Hepatic stellate cell (primary cell): ENCODE measurements around the gene MAN2B2.
A peak's percentile ranks its signal among the peaks of the same experiment; 100 is the strongest.

Source experiments
- DNase-seq: peaks from one replicate; pipeline ENCODE4 v3.0.0; 2011; ENCODE audit warnings: low spot score

The MAN2B2 gene

DNA sequence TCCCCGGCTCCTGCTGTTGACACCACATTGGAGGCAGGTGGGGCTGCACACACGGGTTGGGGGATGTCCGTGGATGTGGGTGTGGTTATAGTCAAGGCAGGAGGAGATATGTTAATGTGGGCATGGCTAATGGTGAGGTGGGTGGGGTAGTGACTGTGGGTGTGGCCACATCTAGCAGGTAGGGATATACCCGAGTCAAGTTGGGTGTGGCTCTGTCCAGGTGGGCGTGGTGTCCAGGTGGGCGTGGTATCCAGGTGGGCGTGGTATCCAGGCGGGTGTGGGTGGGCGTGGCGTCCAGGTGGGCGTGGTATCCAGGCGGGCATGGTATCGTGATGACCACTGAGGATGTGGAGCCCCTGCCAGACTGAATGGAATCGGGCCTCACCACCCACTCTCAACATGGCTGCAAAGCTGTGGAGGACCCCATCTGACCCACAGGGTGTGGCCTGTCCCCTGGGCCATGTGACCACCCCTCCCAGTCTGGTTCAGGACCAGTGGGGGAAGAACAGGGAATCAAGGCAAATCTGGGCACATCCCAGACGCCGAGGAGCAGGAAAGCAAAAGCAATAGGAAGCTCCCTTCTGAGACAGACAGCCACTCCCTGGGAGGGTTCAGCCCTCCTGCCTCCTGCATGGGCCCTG lies 21.0 kb downstream of the MAN2B2 start:
- no peak for DNase-seq

DNA sequence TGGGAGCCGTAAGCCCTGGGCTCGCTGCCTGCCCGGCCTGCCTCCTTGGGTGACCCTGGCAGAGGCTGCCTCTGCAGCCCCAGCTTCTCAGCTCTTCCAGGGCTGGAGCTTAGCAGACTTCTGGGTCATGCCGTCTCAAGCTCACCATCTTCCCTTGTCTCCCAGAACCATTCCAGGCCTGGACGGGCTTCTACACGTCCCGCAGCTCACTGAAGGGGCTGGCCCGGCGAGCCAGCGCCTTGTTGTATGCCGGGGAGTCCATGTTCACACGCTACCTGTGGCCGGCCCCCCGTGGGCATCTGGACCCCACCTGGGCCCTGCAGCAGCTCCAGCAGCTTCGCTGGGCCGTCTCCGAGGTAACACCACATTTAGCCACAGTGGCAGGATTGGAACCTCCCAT lies 22.0 kb downstream of the MAN2B2 start:
- DNase-seq: no peak

DNA sequence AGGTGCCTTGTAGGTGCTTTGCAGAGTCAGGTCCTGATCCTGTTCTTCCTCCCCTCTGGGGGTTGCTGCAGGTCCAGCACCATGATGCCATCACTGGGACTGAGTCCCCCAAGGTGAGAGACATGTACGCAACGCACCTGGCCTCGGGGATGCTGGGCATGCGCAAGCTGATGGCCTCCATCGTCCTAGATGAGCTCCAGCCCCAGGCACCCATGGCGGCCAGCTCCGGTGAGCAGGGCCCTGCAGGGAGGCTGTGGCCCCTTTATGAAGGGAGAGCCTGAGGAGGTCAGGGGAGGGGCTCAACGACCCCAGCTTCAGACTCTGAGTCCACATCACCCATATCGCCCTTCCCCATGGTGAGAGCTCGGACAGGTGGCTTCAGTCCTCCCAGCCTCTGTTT lies 23.1 kb downstream of the MAN2B2 start:
- no peak for DNase-seq

DNA sequence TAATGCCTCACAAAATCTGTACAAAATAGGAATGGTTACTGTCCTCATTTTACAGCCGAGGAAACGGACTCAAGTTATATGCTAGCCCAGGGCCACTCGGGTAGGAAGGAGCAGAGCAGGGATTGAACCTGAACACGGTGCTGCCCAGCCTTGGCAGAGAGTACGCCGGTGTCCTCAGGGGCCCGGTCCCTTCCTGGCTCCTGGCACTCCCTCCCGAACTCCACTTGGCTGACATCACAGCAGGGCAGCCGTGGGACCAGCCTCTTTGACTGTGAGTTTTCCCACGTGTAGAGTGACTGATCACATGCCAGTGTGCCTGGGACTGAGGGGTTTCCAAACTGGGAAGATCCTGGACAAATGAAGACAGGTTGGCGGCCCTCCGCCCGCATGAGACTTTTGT lies 23.7 kb downstream of the MAN2B2 start:
- DNase-seq: no peak

DNA sequence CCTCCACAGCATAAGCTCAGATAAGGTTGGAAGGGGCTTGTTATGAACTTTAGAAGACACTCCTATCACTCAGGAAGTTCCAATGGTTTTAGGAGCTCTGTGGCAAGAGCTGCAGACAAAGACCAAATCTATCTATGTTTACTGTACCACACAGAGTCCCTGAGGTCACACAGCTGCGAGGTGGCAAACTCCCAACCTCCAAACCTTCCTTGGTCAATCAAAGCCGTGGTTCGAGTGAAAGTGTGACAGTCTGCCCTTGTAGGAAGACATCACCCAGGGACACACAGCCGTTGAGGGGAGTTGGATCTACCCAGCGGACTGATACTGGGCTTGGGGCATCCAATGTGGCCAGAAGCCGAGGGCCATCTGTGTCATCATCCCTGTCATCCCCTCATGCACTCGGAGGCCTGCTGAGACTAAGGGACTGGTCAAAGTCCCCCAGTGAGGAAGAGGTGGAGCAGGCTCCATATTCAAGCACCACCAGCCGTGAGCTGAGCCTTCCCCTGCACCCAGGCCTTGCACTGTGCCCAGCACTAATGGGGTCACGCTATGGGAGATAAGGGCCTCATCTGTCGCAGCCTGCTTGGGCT lies 26.8 kb downstream of the MAN2B2 start:
- DNase-seq: no peak

DNA sequence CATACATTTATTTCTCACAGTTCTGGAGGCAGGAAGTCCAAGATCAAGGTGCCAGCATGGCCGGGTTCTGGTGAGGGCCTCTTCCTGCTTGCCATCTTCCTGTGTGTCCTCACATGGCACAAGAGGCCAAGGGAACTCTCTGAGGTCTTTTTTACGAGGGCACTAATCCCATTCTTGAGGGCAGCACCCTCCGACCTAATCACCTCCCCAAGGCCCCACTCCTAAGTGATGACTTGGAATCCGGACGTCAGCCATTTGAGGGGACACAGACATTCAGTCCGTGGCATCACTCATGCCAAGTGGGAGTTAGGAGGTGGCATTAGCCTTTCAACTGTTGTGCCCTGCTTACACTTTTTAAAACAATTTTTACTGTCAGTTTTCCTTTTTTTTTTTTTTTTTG lies 27.3 kb downstream of the MAN2B2 start:
- DNase-seq: no peak

DNA sequence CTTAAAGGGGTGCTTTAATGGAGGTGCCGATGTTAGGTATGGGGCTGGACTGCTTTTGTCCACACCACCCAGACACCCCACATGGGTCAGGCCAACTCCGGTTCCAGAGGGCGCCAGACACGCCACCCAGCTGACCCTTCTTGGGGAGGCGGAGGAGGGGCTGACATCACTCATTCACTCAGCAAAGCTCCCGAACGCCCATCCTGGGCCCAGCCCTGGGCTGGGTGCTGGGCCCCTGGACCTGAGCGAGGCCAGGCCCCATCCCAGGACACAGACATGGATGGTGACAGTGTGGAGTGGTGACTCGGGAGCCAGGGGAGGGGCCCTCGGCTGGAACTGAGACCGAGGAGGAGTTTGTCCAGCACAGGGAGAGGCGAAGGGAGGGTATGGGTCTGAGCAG lies 28.1 kb downstream of the MAN2B2 start:
- no peak for DNase-seq

DNA sequence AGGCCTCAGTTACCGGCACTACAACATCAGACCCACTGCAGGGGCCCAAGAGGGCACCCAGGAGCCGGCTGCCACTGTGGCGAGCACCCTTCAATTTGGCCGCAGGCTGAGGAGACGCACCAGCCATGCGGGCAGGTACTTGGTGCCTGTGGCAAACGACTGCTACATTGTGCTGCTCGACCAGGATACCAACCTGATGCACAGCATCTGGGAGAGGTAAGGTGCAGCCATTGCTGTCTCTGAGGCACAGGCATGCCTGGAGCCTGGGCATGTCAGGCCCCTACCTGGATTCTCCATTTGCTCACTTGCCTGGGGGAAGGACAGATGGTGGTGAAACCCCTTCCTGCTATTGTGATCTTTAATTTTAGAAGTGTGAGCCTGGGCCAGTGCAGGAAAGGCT lies 30.1 kb downstream of the MAN2B2 start:
- DNase-seq: no peak

DNA sequence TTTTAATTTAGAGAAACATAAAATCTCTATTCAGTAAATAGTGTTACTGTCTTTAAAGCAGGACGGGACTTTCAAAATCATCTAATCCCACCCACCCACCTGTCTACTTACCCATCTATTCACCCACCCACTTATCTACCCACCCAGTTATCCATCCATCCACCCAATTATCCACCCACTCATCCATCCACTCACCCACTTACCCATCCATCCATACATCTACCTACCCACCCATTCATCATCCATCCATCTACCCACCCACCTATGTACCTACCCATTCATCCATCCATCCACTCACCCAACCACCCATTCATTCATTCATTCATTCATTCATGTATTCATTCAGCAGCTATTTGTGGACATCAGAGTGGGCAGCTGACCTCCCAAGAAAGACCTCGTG lies 30.6 kb downstream of the MAN2B2 start:
- no peak for DNase-seq

DNA sequence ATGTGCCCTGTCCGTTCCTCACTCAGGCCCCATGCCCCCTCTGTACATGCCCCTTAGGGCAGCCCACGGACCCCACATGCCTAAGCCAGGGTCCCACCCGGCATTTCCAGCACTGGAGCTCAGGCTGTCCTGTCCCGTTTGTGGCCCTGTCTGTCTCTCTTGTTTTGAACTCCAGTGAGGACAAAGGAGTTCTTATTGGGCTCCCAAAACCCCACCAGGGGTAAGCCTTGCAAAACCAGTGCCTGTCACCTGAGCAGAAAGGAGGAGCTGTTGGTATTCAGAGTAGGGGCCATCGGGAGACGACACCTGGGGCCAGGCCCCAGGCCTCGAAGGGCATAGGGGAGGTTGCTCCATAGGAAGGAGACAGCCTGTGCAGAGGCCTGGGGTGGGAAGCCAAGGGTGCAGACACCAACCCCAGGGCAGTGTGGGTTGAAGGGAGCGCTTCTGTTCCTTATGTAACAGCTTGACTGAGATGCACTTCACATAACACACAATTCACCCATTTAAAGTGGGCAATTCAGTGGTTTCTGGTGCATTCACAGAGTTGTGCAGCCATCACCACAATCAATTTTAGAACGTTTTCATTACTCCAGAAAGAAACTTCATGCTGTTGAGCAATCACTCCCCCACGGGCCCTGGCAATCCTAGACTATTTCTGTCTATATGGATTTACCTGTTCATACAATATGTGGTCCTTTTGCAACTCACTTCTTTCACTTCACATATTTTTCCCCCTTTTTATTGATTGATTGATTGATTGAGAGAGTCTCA lies 31.7 kb downstream of the MAN2B2 start:
- DNase-seq: no peak

DNA sequence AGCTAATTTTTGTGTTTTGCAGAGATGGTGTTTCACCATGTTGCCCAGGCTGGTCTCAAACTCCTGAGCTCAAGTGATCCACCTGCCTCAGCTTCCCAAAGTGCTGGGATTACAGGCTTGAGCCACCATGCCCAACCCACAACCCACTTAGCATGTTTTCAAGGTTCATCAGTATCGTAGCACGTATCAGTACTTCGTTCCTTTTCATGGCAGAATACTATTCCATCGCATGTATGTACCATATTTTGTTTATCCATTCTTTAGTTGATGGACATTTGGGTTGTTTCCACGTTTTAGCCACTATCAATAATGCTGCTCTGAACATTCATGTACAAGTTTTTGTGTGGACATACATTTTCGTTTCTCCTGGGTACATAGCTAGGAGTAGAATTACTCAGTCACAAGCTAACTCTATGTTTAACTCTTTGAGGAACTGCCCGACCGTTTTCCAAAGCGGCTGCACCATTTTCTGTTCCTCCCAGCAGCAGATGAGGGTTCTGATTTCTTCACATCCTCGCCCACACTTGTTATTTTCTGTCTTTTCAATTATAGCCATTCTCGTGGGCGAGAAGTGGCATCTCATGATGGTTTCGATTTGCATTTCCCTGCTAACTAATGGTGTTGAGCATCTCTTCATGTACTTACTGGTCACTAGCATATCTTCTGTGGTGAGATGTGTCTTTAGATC lies 32.5 kb downstream of the MAN2B2 start:
- no peak for DNase-seq

DNA sequence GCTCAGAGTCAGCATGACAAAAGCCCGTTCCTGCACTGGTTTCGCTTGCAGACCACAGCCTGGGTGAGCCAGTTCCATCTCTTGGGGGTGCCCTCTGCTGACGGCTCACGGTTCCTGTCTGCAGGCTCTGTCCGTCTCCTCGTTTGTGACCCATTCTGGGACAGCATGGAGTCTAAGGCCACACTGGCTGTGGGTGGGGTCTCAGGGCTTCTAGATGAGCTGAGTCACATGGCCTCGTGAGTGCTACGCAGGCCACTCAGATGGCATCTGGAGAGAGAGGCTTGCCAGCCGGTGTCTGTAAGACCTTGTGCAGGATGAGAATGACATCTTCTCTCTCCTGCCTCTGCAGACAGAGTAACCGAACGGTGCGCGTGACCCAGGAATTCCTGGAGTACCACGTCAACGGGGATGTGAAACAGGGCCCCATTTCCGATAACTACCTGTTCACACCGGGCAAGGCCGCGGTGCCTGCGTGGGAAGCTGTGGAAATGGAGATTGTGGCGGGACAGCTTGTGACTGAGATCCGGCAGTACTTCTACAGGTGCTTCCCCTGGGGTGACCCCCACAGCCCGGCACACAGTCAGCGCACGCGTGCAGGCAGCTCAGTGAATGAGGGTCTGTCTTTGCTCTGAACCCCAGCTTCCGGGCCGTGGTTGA lies 33.9 kb downstream of the MAN2B2 start:
- no peak for DNase-seq

DNA sequence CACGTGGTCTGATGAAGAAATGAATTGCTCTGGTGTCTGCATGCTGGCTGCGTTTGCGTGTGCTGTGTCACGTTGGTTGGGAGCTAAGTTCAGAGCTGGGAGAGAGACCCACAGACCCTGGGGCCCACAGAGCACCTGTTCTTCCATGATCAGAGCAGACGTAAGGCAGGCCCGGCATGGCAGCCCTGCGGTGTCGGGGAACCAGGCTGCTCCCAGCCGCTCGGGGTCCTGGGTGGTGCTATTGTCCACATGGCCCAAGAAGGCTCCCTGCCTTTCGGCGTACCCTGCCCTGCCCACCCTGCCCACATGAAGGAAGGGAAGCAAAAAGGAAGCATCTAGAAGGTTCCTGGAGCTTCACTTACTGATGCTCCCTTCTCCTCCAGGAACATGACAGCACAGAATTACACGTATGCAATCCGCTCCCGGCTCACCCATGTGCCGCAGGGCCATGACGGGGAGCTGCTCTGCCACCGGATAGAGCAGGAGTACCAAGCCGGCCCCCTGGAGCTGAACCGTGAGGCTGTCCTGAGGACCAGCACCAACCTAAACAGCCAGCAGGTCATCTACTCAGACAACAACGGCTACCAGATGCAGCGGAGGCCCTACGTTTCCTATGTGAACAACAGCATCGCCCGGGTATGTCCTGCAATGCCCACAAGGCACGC lies 34.6 kb downstream of the MAN2B2 start:
- DNase-seq: no peak

DNA sequence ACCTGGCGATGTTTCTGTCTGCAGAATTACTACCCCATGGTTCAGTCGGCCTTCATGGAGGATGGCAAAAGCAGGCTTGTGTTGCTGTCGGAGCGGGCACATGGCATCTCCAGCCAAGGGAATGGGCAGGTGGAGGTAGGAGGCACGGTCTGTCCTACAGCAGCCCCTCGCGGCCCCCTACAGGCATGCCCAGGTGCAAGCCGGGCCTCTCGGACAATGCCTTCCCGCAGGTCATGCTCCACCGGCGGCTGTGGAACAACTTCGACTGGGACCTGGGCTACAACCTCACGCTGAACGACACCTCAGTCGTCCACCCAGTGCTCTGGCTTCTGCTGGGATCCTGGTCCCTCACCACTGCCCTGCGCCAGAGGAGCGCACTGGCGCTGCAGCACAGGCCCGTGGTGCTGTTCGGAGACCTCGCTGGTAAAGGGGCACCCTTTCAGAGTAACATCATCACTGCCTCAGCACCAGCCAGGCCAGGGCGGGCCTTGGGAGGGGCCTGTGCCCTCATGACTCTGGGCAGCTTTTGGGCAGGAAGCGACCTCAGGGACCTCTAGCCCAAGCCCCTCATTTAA lies 36.0 kb downstream of the MAN2B2 start:
- no peak for DNase-seq

DNA sequence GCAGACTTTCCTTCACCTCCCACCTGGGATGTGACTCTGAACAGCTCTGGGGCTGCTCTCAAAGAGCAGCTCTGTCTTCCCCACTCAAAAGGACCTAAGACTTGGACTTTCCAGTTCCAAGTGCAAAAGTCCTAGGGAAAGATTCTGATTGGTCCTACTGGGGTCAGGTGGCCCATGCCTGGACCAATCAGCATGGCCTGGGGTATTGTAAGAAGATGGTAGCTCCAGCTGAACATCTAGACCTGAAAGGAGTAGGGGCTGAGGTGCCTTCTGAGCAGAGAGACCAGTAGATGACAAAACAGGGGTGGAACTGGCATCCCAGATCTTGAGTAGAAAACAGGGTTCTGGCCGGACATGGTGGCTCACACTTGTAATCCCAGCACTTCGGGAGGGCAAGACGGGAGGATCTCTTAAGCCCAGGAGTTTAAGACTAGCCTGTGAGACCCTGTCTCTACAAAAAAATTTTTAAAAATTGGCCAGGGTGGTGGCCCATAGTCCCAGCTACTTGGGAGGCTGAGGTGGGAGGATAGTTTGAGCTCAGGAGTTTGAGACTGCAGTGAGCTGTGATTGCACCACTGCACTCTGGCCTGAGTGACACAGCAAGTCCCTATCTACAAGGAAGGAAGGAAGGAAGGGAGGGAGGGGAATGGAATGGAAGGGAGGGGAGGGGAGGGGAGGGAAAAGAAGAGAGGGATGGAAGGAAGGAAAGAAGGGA lies 38.1 kb downstream of the MAN2B2 start:
- peak; percentile 35 for DNase-seq

DNA sequence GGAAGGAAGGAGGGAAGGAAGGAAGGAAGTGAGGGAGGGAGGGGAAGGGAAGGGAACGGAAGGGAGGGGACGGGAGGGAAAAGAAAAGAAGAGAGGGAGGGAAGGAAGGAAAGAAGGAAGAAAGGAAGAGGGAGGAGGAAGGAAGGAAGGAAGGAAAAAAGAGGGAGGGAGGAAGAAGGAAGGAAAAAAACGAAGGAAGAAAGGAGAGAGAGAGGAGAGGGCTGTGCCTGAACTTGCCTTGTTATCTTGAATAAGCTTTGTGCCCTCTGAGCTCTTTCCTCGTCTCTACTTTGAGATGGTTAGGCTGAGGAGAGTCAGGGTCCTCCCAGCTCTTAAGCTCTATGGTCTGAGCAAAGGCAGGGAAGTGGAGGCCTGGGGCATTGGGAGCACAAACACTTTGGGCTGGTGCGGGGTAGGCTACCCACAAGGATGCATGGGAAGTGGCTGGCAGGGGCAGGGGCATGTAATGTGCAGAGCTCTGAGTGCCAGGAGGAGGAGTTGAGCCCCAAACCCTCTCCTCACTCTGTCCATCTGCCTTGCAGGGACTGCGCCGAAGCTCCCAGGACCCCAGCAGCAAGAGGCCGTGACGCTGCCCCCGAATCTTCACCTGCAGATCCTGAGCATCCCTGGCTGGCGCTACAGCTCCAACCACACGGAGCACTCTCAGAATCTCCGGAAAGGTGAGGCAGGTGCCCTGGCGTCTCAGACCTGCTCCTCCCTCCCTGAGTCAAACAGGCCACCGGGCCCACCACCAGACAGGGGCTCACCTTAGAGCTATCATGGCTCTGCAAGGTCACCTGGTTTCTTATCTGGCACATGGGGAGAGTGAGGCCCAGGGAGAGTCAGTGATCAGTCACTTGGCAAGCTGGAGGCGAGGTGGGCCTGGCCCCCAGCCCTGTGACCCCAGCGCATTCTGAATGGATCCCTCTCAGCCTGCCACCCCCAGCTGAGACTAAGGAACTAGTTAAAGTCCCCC lies 39.0 kb downstream of the MAN2B2 start:
- no peak for DNase-seq

DNA sequence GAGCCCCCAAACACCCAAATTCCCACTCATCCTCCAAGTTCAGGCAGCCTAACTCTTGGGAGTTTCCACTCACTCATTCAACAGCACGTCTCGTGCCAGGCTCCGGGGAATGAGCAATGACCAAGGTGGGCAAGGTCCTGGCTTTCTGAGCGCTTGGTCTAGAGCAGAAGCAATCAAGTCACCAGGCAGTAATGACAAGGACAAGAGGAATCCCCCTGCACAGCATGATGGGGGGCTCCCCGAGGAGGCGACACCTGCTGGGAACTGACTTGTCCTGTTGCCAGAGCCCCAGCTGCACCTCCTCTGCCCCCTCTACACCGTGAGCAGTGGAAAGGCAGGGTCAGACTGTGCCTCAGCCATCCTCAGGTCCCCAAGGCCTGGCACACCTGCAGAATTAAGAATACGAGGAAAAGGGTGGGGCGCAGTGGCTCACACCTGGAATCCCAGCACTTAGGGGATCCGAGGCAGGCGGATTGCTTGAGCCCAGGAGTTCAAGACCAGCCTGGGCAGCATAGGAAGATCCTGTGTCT lies 39.8 kb downstream of the MAN2B2 start:
- no peak for DNase-seq

DNA sequence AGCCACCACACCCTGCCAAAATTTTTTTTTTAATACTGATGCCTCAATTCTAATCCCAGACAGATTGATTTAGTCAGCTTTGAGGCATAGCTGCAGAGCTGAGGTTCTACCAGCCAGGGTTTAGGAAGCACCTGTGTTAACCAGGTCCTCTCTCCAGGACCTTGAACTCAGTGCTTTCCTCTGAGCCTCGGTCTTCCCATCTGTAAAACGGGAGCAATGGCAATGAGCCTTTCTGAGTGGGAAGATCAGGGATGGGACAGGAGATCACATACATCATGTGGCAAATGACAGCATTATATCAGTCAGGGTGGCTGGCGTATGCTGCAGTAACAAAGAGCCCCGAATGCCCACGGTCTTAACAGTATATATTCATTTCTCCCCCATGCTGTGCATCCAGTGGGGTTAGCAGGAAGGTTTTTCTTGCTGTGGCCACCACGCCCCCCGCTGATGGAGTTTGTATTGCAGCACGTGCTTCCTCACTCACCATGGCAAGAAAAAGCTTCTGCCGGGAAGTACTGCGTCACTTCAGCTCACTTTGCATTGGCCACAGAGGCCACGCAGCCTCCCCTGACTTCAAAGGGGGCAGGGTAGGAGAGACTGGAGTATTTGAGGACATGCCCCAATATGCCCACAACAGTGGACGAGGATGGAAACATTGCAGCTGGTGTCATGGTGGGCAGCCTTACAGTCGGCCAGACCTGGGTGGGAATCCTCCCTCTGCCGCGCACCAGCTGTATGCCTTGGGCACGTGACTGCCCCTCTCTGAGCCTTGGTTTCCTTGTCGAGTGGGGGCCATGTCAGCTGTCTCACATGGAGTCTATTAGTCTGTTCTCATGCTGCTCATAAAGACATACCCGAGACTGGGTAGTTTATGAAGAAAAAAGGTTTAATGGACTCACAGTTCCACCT lies 41.4 kb downstream of the MAN2B2 start:
- DNase-seq: no peak
